Measurements from ENCODE around the gene SEPTIN14.
"Not testable (repeated sequence)": the region's sequence is repeated elsewhere in the genome, so short reads cannot be mapped to it uniquely, and the experiment has no call there.

SEPTIN14 gene

DNA sequence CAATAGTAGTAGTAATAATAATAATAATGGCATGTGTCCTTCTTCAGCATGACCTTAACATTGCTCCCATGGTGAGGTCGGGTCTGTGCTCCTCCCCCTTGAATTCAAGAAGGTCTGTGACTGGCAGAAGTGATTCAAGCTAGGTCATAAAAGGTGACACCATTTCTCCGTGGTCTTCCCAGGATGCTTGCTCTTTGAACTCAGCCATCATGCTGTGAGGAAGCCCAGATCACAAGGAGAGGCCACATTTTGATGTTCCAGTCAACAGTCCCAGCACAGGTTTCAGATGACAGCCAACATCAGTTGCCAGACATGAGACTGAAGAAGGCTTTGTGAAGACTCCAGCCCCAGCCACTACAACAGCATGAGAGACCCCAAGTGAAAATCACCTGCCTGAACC lies 83.9 kb downstream of the SEPTIN14 start:
- DNase-seq, result no peak

DNA sequence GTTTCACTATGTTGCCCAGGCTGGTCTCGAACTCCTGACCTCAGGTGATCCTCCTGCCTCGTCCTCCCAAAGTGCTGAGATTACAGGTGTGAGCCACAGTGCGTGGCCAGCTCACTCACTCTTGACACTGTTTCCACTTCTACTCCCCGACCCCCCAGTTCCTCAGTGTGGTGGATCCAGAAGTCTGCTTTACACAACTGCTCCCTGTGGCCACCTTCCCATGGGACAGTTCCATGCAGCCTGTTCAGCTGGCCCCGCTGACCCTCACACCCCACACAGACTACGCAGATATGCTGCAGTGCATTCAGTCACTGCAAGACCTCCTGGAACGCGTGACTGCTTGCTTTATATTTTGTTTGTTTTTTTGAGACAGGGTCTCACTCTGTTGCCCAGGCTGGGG lies 86.4 kb downstream of the SEPTIN14 start:
- DNase-seq, result no peak

DNA sequence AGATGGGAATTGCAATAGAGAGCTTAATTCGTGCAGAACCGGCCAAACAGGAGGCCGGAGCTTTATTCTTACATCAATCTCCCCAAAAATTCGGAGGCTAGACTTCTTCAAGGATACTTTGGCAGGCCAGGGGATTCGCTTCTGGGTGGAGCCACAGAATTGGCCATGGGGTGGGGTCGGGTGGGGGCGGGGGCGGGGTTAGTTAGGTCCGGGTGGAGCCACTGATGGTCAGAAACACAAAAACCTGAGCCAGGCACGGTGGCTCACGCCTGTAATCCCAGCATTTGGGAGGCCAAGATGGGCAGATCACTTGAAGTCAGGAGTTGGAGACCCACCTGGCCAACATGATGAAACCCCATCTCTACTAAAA lies 87.5 kb downstream of the SEPTIN14 start:
- no peak for DNase-seq

DNA sequence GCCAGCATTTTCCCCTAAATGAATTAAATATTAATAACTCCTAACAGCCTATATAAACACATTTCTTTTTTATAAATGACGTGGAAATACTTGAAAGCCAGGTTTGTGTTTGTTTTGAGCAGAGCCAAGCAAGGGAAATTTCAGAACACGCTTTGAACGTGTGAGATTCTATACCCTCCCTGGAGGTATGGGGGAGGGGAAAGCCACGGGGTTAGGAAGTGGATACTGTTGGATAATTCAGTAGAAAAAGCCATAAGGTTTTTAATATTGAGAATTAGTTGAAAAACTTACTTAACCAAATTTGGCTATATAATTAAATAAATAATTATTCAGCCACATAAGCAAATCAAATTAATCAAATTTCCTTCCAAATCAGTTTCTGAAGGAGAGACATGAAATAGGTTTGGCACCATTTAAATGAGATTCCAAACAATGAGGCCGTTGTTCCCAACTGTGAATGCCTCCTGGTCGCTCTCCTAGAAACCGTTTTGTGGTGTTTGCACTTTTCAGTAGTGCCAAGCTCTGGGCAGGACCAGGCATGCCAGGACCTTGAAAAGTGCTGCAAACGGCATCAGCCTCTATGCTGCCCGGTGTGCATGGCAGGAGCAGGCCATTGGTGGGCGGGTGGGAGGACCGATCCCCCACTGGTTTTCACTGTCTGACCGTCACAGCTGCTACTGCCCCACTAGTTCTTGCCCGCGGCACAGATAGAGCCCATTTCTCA lies 88.1 kb downstream of the SEPTIN14 start:
- peak; percentile 99 for DNase-seq

DNA sequence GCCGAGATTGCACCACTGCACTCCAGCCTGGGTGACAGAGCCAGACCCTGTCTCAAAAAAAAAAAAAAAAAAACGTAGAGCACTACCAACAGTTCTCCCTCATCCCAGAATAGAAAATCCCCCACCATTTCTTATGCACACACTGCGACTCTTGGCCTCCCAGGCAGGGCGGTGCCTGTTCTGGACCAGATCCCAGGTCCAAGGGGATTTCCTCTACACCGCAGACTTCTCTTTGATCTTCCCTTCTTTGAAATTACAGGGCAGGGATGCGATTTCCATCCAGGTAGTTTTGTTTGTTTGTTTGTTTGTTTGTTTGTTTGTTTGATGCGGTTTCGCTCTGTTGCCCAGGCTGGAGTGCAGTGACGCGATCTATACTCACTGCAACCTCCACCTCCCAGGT lies 91.8 kb downstream of the SEPTIN14 start:
- DNase-seq, result no peak

DNA sequence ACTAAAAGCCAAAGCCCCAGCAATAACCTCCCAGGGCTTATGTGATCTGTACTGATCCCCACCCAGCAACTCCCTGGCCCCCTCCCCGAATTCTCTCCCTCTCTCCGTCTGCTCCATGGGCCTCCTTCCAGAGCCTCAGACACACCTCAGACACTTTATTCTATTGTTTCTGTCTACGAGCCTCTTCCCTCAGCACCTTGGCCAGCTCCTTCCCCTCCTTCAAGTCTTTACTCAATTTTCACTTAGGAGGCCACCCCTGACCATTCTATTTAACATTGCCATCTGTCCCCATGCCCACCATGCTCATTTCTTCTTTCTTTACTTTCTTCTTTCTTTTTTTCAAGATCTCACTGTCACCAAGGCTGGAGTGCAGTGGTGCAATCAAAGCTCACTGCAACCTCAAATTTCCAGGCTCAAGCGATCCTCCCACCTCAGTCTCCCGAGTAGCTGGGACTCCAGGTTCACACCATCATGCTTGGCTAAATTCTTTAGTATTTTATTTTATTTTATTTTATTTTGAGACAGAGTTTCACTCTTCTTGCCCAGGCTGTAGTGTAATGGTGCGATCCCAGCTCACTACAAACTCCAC lies 109.2 kb downstream of the SEPTIN14 start:
- not testable (repeated sequence) for DNase-seq

DNA sequence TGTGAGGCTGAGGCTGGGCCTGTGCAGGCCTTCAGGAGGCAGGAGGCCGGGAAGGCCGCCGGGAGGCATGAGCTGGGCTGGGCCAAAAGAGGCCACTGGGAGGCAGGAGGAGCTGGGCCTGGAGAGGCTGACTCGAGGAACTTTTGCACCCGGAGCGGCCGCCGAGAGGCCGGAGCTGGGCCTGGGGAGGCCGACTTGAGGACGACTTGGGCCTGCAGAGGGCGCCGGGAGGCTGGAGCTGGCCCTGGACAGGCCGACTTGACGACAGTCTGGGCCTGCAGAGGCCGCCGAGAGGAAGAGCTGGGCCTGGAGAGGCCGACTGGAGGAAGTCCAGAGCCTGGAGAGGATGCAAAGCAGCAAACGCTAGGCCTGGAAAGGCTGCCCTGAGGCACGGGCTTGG lies 117.8 kb downstream of the SEPTIN14 start:
- DNase-seq, result not testable (repeated sequence)

Measured in NCI-H526 treated with DMSO at 0.1 percent for 48 hours (cell line).